Fibroblast of the aortic adventitia (primary cell): ENCODE measurements around the gene STIM1. TPM values are rescaled to one million over a fixed set of nuclear protein-coding genes. Genes with fewer than 3 reads are reported as not detected.

Experiments used
- DNase-seq: peaks from one replicate; pipeline ENCODE4 v3.0.0-alpha.2; 2010; ENCODE audit warnings: low read depth
- H3K4me3 ChIP-seq: 2 replicates; pipeline ENCODE4 v1.5.1; 2011; ENCODE audit warnings: low read depth, mild to moderate bottlenecking, control low read depth, low read length, moderate library complexity
- total RNA-seq: library from RNA; depleted of rRNA; stranded (reverse); fragments of >200 nt; gene quantifications from 2 replicates; pipeline ENCODE4 v1.2.3, GENCODE V29; 2012; ENCODE audit warnings: low replicate concordance
- TF ChIP-seq, protein P1 (sequence below): IDR thresholded peaks from 2 replicates; pipeline ENCODE4 v1.5.1; 2011; ENCODE audit warnings: mild to moderate bottlenecking, low read length, control low read depth, inconsistent platforms; ENCODE audit not compliant: insufficient read depth

Gene STIM1
- total RNA-seq, 1 donor, result 21.6 TPM

DNA sequence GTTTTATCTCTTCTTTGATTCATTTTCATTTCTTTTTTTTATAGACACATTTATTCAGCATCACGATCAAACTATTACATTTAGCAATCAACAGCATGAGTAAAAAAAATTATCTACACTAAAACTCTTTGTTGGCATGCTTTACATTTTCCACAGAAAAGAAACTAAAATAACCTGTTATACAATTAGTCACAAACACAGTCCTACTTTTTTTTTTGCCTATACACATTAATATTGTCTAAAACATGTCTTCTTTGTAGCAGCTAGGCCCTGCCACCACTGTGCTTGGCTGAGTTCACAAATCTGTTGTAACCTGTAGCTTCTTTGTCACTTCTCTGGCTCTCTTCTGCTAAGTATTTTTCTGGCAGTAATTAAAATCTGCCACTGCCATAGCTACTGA is 117.0 kb downstream of the STIM1 start:
- no peak overlapping the region for H3K4me3 ChIP-seq
- DNase-seq, result no peak
- TF ChIP-seq, protein P1, sequence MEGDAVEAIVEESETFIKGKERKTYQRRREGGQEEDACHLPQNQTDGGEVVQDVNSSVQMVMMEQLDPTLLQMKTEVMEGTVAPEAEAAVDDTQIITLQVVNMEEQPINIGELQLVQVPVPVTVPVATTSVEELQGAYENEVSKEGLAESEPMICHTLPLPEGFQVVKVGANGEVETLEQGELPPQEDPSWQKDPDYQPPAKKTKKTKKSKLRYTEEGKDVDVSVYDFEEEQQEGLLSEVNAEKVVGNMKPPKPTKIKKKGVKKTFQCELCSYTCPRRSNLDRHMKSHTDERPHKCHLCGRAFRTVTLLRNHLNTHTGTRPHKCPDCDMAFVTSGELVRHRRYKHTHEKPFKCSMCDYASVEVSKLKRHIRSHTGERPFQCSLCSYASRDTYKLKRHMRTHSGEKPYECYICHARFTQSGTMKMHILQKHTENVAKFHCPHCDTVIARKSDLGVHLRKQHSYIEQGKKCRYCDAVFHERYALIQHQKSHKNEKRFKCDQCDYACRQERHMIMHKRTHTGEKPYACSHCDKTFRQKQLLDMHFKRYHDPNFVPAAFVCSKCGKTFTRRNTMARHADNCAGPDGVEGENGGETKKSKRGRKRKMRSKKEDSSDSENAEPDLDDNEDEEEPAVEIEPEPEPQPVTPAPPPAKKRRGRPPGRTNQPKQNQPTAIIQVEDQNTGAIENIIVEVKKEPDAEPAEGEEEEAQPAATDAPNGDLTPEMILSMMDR, result no peak

DNA sequence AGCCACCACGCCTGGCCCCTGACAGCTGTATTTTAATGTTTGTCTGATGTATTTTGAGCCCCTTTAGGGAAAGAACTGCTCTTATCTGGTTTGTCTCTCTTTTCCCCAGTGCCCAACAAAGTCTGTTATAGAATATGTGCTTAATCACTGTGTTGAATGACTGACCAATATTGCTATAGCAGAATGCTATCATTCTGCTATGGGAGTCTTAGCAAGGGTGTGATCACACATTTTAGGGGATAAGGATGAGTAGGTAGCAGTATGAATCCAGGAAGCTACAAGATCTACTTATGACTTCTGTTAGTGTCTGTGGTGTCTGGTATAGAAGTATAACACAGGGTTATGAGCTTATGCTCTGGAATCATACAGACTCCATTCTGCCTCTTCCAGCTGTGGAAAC is 121.6 kb downstream of the STIM1 start:
- DNase-seq, result no peak
- H3K4me3 ChIP-seq, result no peak overlapping the region
- TF ChIP-seq, protein P1, result no peak

DNA sequence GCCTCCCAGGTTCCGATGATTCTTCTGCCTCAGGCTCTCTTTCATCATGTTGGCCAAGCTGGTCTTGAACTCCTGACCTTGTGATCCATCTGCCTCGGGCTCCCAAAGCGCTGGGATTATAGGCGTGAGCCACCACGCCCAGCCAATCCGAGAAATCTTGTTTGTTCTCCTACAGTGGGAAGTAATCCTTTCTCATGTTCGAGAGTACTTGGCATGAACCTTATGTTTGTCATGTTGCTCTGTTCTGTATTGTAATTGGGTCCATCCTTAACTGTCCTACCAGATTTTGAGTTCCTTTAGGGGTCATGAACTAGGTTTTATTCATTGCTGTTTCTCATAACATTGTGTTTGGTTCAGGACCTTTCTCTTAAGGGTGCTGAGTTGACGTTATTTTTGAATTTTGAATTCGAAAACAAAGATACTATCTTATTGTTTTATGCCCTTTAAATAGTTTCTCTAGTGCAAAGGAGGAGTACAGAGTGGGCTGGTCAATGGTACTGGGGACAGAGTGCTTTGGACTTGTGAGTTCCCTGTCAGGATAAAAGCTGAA is 125.7 kb downstream of the STIM1 start:
- no peak overlapping the region for H3K4me3 ChIP-seq
- TF ChIP-seq, protein P1, result no peak
- DNase-seq, result no peak

DNA sequence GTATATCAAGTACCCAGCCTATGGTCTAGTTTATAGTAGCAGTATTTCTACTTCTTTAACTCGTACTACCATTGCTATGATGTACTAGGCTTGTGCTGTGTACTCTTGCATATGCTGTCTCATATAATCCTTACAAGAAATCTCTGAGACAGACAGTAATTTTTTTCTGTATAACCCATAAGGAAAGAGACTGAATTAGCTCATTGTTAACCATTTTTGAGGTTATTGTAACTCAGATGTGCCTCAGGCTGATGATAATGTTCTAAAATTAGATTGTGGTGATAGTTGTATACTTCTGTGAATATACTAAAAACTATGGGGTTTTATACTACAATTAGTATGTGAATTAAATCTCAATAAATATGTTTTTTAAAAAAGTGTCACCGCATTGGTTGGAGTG is 127.0 kb downstream of the STIM1 start:
- no peak for DNase-seq
- TF ChIP-seq, protein P1, result no peak
- no peak overlapping the region for H3K4me3 ChIP-seq

DNA sequence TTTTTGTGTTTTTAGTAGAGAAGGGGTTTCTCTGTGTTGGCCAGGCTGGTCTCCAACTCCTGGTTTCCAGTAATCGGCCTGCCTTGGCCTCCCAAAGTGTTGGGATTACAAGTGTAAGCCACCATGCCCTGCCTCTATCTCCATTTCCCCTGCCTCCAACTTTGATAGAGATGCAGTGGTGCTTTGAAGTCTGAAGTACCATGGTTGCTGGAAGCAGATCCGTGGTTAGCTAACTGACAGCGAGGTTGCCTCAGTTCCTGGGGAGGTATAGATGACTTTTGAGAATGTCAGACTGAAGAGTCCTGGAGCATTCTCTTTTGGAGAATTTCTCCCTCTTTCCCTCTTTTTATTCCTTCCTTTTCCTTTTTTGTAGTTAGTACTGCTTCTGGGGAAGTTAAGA is 127.6 kb downstream of the STIM1 start:
- no peak for DNase-seq
- TF ChIP-seq, protein P1, result no peak
- H3K4me3 ChIP-seq, result no peak overlapping the region

DNA sequence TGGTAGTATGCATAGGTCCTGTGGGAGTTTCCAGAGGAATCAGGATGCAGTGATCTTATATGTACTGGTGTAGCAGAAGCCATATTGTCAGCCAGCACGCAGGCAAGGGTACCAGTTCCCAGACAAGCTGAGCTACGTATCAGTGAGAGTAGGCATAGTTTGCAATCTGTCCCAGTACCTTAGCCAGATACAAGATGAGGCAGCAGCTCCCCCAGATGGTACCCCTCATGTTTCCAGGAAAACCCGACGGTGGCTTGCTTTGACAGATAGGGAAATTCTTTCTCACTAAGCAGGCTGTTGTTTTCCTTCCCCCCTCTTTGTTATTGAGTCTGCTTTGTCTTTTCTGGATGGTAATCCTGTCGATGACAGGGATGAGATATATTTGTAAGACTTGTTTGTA is 129.4 kb downstream of the STIM1 start:
- no peak overlapping the region for H3K4me3 ChIP-seq
- no peak for DNase-seq
- TF ChIP-seq, protein P1, result no peak

DNA sequence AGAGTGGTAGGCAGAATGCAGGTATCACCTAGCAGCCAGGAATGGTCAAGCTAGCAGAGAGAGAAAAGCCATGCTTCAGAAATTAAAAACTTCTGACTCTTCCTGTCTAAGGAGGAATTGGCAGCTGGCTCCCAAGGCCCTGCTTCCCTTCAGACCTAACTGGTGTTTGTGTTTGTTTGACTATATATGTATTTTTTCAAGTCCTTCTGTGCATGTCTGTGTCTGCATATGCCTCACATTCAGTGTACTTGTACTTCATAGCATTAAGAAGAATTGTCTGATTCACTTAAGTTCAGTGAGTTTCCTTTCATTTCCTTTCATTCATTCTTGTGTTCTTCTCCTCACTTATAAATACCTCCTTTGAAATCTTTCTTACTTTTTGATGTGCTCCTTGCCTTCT is 130.2 kb downstream of the STIM1 start:
- no peak overlapping the region for H3K4me3 ChIP-seq
- TF ChIP-seq, protein P1, result no peak
- DNase-seq, result no peak
